ENCODE results near the gene SRR. TPM values are rescaled to one million over a fixed set of nuclear protein-coding genes. Genes with fewer than 3 reads are reported as not detected.

The SRR gene
- total RNA-seq, 1 experiment from 2014 or later, result 37.9 TPM

- CTCF ChIA-PET, result no interaction called here
- TF ChIP-seq EZH2 (IDR thresholded peaks at IDR 0.05; ENCODE audit: borderline replicate concordance, low read depth, low read length, poor library complexity, severe bottlenecking) (no peak), CTCF (conservative IDR thresholded peaks at IDR 0.05; ENCODE audit: low read depth, low read length) (no peak)
- Histone ChIP-seq H3K9me3 (ENCODE audit: low read depth, low read length, poor library complexity, severe bottlenecking) (no peaks in the 10 kb centered on the region), H3K36me3 (ENCODE audit: insufficient read depth, low read length, poor library complexity, severe bottlenecking) (peaks cover 9% of the 10 kb centered on the region), H3K27ac (ENCODE audit: low read depth, low read length, poor library complexity, severe bottlenecking) (no peak overlapping the region), H3K4me3 (ENCODE audit: low read depth, low read length, poor library complexity, severe bottlenecking) (no peak overlapping the region), H3K4me1 (ENCODE audit: insufficient read depth, low read length, poor library complexity, severe bottlenecking) (no peaks in the 10 kb centered on the region), H3K27me3 (replicated peaks; ENCODE audit: insufficient read depth, low read depth, low read length, poor library complexity) (no peaks in the 10 kb centered on the region)
- DNase-seq (ENCODE audit: low spot score), result no peak
- intact Hi-C loops (cut with micrococcal nuclease; ENCODE audit: unreplicated experiment), result no loop called here
- no TSS peak for BruUV-seq (replicated peaks)
- POLR2A ChIA-PET (ENCODE audit: low non-redundant PET), result no interaction called here
Measured at GRCh38 chr17:2271985-2272702, 31.6 kb upstream of the SRR start.

- no peak for TF ChIP-seq EZH2 (IDR thresholded peaks at IDR 0.05; ENCODE audit: borderline replicate concordance, low read depth, low read length, poor library complexity, severe bottlenecking)
- TF ChIP-seq CTCF (conservative IDR thresholded peaks at IDR 0.05; ENCODE audit: low read depth, low read length), result no peak
- no peak overlapping the region for H3K27ac ChIP-seq (ENCODE audit: low read depth, low read length, poor library complexity, severe bottlenecking)
- DNase-seq (ENCODE audit: low spot score), result no peak
- no peaks in the 10 kb centered on the region for H3K4me1 ChIP-seq (ENCODE audit: insufficient read depth, low read length, poor library complexity, severe bottlenecking)
- H3K4me3 ChIP-seq (ENCODE audit: low read depth, low read length, poor library complexity, severe bottlenecking), result no peak overlapping the region
- no TSS peak for BruUV-seq (replicated peaks)
- intact Hi-C loops (cut with micrococcal nuclease; ENCODE audit: unreplicated experiment), result no loop called here
- peaks cover 25% of the 10 kb centered on the region for H3K36me3 ChIP-seq (ENCODE audit: insufficient read depth, low read length, poor library complexity, severe bottlenecking)
- POLR2A ChIA-PET (ENCODE audit: low non-redundant PET), result no interaction called here
- no peaks in the 10 kb centered on the region for H3K27me3 ChIP-seq (replicated peaks; ENCODE audit: insufficient read depth, low read depth, low read length, poor library complexity)
- CTCF ChIA-PET, result no interaction called here
- no peaks in the 10 kb centered on the region for H3K9me3 ChIP-seq (ENCODE audit: low read depth, low read length, poor library complexity, severe bottlenecking)
Measured at GRCh38 chr17:2274414-2274813, 29.3 kb upstream of the SRR start.

GRCh38 chr17:2275722-2276121 is 28.0 kb upstream of the SRR start:
- H3K27me3 ChIP-seq (replicated peaks; ENCODE audit: insufficient read depth, low read depth, low read length, poor library complexity), result no peaks in the 10 kb centered on the region
- no TSS peak for BruUV-seq (replicated peaks)
- DNase-seq (ENCODE audit: low spot score), result no peak
- intact Hi-C loops (cut with micrococcal nuclease; ENCODE audit: unreplicated experiment), result no loop called here
- no peaks in the 10 kb centered on the region for H3K9me3 ChIP-seq (ENCODE audit: low read depth, low read length, poor library complexity, severe bottlenecking)
- no peak for TF ChIP-seq CTCF (conservative IDR thresholded peaks at IDR 0.05; ENCODE audit: low read depth, low read length)
- TF ChIP-seq EZH2 (IDR thresholded peaks at IDR 0.05; ENCODE audit: borderline replicate concordance, low read depth, low read length, poor library complexity, severe bottlenecking), result no peak
- H3K27ac ChIP-seq (ENCODE audit: low read depth, low read length, poor library complexity, severe bottlenecking), result no peak overlapping the region
- ChIA-PET CTCF (no interaction called here), POLR2A (ENCODE audit: low non-redundant PET) (no interaction called here)
- peaks cover 37% of the 10 kb centered on the region for H3K36me3 ChIP-seq (ENCODE audit: insufficient read depth, low read length, poor library complexity, severe bottlenecking)
- H3K4me1 ChIP-seq (ENCODE audit: insufficient read depth, low read length, poor library complexity, severe bottlenecking), result no peaks in the 10 kb centered on the region
- H3K4me3 ChIP-seq (ENCODE audit: low read depth, low read length, poor library complexity, severe bottlenecking), result no peak overlapping the region

Measured in A673 (cell line).